Upper lobe of left lung (tissue), 6 donors: ENCODE measurements around the gene TASOR2. TPM values are rescaled to one million over a fixed set of nuclear protein-coding genes. Genes with fewer than 3 reads are reported as not detected.

Source experiments
- ATAC-seq, 2 donors: fragments of 200-7000 bp; cut with Tn5 transposase; one replicate each; pipeline ENCODE4 v1.9.1; 2022; ENCODE audit warnings: mild to moderate bottlenecking in 2 of 2, moderate library complexity in 2 of 2; ENCODE audit not compliant: low FRiP score in 2 of 2
- DNase-seq, 2 donors: peaks; one replicate each; pipeline ENCODE4 v3.0.0-alpha.2; 2019 to 2020
- H3K27ac ChIP-seq, 4 donors: fragments of 200-600 bp; sonication (generic); one replicate each; pipeline ENCODE4 v1.5.1; 2016 to 2019
- H3K27me3 ChIP-seq, 4 donors: fragments of 200-600 bp; sonication (generic); one replicate each; pipeline ENCODE4 v1.5.1; 2017 to 2019
- H3K36me3 ChIP-seq, 4 donors: fragments of 200-600 bp; sonication (generic); one replicate each; pipeline ENCODE4 v1.5.1; 2016 to 2019
- H3K4me1 ChIP-seq, 4 donors: fragments of 200-600 bp; sonication (generic); one replicate each; pipeline ENCODE4 v1.5.1; 2018 to 2019
- H3K4me3 ChIP-seq, 4 donors: fragments of 200-600 bp; sonication (generic); one replicate each; pipeline ENCODE4 v1.5.1; 2017 to 2019; ENCODE audit warnings: mild to moderate bottlenecking in 2 of 4, moderate library complexity in 1 of 4
- H3K9me3 ChIP-seq, 4 donors: fragments of 200-600 bp; sonication (generic); one replicate each; pipeline ENCODE4 v1.5.1; 2018 to 2019
- EP300 ChIP-seq, 4 donors: sonication (generic); formaldehyde crosslinking; IDR thresholded peaks; one replicate each; pipeline ENCODE4 v1.5.1; 2017; ENCODE audit warnings: antibody characterized with exemption in 4 of 4, control low read depth in 2 of 4
- POLR2A ChIP-seq, 4 donors: fragments of 450-650 bp; IDR thresholded peaks; one replicate each; pipeline ENCODE4 v1.5.1; 2016 to 2017; ENCODE audit warnings: antibody characterized with exemption in 4 of 4, mild to moderate bottlenecking in 2 of 4
- POLR2AphosphoS5 ChIP-seq, 2 donors: sonication (generic); formaldehyde crosslinking; IDR thresholded peaks; one replicate each; pipeline ENCODE4 v1.5.1; 2017; ENCODE audit warnings: antibody characterized with exemption in 2 of 2
- WGBS, 2 donors: methylation state at CpG; one replicate each; pipeline ENCODE4 v1.1.5; 2017 to 2018; 5-methylcytosine and 5-hydroxymethylcytosine counted together
- total RNA-seq, 6 donors: library from RNA; depleted of rRNA in 4 of 6; stranded (reverse); fragments of >200 nt in 4 of 6; gene quantifications; one replicate each; pipeline versions ENCODE4 v1.1.0 to v1.2.1, GENCODE V29; 2016 to 2021
- TF ChIP-seq, protein P1 (sequence below), 6 experiments: fragments of 450-650 bp in 4 of 6; fragments of 200-600 bp in 2 of 6; sonication (generic) in 2 of 6; IDR thresholded peaks; one replicate each; pipeline ENCODE4 v1.5.1; 2016 to 2019; ENCODE audit warnings: antibody characterized with exemption in 6 of 6
- donor health status: DM: no; HTN: no; CAD: no; lungs with moderate emphysema.
- donor health status: DM: no; HTN: yes; CAD: no; lungs with severe emphysema.

TASOR2 gene
- total RNA-seq, 6 donors from 2014 or later = 26.2 to 124 (median 65.3) TPM

DNA sequence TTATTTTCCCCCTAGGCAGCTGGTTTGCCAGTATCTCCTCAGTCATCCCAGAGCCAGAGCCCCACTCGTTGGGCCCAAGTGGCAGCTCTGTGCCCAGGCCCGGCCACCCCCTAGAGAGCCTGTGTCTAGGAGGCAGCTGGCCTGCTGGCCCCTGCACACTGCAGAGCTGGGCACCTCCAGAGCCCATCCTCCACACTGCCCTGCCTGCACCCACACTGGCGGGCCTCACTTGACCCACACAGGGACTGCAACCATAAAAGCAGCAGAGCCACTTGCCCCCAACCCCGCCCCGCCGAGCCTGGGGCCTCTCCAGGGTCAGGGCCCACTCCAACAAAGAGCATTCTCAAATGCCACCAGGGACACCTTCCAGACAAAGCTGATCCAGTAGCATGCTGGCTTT lies 23.6 kb upstream of the TASOR2 start:
- Histone ChIP-seq H3K9me3 (no peaks in the 10 kb centered on the region), H3K36me3 (no peaks in the 10 kb centered on the region), H3K4me1 (peaks cover 18 to 40% (median 22%) of the 10 kb centered on the region in 4 donors), H3K4me3 (no peak overlapping the region), H3K27ac (no peak overlapping the region), H3K27me3 (no peaks in the 10 kb centered on the region)
- TF ChIP-seq EP300 (IDR thresholded peaks at IDR 0.05) (no peak), POLR2A (IDR thresholded peaks at IDR 0.05) (no peak)
- TF ChIP-seq, protein P1, sequence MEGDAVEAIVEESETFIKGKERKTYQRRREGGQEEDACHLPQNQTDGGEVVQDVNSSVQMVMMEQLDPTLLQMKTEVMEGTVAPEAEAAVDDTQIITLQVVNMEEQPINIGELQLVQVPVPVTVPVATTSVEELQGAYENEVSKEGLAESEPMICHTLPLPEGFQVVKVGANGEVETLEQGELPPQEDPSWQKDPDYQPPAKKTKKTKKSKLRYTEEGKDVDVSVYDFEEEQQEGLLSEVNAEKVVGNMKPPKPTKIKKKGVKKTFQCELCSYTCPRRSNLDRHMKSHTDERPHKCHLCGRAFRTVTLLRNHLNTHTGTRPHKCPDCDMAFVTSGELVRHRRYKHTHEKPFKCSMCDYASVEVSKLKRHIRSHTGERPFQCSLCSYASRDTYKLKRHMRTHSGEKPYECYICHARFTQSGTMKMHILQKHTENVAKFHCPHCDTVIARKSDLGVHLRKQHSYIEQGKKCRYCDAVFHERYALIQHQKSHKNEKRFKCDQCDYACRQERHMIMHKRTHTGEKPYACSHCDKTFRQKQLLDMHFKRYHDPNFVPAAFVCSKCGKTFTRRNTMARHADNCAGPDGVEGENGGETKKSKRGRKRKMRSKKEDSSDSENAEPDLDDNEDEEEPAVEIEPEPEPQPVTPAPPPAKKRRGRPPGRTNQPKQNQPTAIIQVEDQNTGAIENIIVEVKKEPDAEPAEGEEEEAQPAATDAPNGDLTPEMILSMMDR (IDR thresholded peaks at IDR 0.05) = no peak
- WGBS, 2 donors = 94 to 98% methylated on average over 6 of the region's 6 CpGs
- no peak for DNase-seq
- ATAC-seq = no peak

DNA sequence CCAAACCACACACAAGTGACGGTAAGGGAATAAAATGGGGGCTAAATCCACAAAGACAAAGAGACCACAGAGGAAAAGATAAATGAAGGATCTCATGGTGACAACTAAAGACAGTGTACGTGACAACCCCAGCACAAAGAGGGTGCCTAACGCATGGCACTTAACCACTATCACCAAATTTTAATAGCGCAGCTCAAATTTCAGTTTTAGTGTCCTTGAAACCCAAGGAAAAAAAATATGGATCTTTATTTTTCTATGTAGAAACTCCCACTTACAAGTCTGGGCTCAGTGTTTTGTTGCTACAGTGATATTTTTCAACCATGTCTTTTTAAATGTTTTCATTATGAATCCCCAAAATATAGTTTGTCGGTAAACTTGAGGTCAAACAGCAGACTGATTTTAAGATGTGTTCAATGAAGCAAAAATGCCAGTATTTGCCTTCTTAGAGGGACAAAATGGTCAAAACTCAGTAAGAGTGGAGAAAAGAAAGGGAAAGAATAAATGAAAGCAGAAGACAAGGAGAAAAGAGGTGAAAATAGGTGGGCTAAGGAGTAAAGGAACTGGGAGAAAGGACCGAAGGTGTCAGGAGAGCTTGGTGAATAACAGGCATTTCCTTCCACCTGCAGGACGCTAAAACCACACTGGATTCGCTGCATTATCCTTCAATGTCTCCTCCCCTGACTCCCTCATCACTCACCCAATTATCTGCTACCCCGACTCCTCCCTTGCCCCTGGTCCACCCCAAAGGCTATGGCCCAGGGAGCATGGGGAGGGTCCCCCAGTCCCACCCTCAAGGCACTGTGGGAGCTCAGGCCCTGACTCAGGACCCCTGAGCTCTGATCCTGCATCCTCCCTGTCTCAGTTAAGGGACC lies 21.7 kb upstream of the TASOR2 start:
- TF ChIP-seq EP300 (IDR thresholded peaks at IDR 0.05) (no peak), POLR2A (IDR thresholded peaks at IDR 0.05) (no peak), POLR2AphosphoS5 (IDR thresholded peaks at IDR 0.05) (no peak)
- TF ChIP-seq, protein P1 (IDR thresholded peaks at IDR 0.05) = no peak
- Histone ChIP-seq H3K27me3 (no peaks in the 10 kb centered on the region), H3K9me3 (no peaks in the 10 kb centered on the region), H3K36me3 (no peaks in the 10 kb centered on the region), H3K4me3 (no peak overlapping the region), H3K27ac (no peak overlapping the region), H3K4me1 (peaks cover 25 to 52% (median 29%) of the 10 kb centered on the region in 4 donors)
- DNase-seq = no peak
- no peak for ATAC-seq
- WGBS, 2 donors = 83 to 87% methylated on average over 9 of the region's 9 CpGs

DNA sequence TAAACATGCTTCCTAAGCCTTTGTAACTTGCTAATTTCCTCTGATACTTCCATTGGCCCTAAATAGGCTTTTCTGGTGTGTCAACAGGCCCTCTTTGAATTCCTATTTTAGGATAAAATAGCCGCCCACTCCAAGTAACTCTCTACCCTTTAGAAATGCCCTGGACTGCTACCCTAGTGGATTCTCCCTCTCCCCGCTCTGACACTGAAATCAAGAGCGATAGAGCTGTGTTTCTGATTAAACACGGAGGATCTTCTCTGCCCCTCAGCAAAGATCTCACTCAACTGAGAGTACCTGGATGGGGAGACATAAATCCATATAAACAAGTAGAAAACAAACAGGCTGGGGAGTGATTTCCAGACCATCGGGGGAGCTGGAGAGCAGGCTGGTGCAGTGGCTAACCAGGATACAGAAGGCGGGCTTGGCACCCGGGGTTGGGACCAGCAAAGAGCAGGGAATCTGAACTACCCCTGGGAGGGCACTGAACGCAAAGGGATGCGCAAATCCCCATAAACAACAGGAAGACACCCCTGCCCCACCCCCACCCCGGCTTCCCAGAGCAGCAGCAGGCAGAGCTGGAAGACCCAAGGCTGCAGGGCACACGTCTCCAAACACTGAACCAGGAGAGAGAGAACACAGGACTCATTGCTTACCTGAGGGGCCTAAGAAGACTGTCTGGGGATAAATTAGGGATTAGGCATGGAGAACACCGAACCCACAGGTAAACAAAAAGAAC lies 20.8 kb upstream of the TASOR2 start:
- TF ChIP-seq POLR2AphosphoS5 (IDR thresholded peaks at IDR 0.05) (no peak), EP300 (IDR thresholded peaks at IDR 0.05) (no peak), POLR2A (IDR thresholded peaks at IDR 0.05) (no peak)
- TF ChIP-seq, protein P1 (IDR thresholded peaks at IDR 0.05) = no peak
- peaks cover 20 to 44% (median 25%) of the 10 kb centered on the region in 4 donors for H3K4me1 ChIP-seq

DNA sequence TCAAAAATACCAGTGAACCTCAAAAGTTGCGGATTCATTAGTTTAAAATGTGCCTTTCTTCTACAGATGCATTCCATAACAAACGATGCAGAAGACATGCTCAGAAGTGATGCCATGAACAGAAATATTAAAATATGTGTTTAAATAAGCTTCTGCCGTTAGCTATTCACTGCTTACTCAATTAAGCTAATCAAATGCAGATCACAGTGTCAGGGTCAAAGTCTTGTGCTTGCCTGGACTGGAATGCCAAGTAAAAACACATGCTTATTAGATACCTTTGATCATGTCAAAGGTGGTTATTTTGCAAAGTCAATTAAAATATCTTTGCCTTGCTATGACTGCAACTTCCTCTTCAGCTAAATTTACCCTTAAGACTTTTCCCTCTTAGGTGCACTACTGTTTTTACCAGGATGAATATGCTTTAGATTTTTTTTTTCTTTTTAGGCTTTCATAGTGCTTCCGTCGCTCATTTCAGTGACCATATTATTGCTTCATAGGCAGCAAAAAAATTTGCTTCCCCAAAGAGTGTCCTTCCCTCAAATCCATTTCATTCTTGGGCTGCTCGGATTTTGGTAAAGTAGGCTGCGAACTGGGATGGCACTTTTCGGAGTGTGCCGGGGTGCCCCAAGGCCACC lies 19.1 kb upstream of the TASOR2 start:
- Histone ChIP-seq H3K9me3 (no peaks in the 10 kb centered on the region), H3K27me3 (no peaks in the 10 kb centered on the region), H3K36me3 (no peaks in the 10 kb centered on the region), H3K27ac (peak overlapping the region; percentile 76 to 85 (median 80)), H3K4me3 (peak overlapping the region; percentile 77 to 96 (median 89)), H3K4me1 (peaks cover 7 to 33% (median 11%) of the 10 kb centered on the region in 4 donors)
- no peak for ATAC-seq
- no peak for DNase-seq
- TF ChIP-seq POLR2A (IDR thresholded peaks at IDR 0.05) = no peak
- no peak for TF ChIP-seq EP300 (IDR thresholded peaks at IDR 0.05)
- TF ChIP-seq POLR2AphosphoS5 (IDR thresholded peaks at IDR 0.05) = no peak
- TF ChIP-seq, protein P1 (IDR thresholded peaks at IDR 0.05) = no peak
- WGBS, 2 donors = 27 to 31% methylated on average over 9 of the region's 9 CpGs

More for the DNA sequence above, 20.8 kb upstream of the TASOR2 start:
- Histone ChIP-seq H3K27me3 (no peaks in the 10 kb centered on the region), H3K9me3 (no peaks in the 10 kb centered on the region), H3K4me3 (no peak overlapping the region), H3K36me3 (no peaks in the 10 kb centered on the region), H3K27ac (no peak overlapping the region)
- DNase-seq (no peak), ATAC-seq (no peak)
- WGBS, 2 donors = 82 to 87% methylated on average over 12 of the region's 12 CpGs
